ENCODE measurements around the gene DCLK3.

Gene DCLK3

GRCh38 chr3:36714343-36715086, 49.8 kb downstream of the DCLK3 start:
- TF ChIP-seq ZNF384 (IDR thresholded peaks at IDR 0.05) = no peak
- TF ChIP-seq ARNT (IDR thresholded peaks at IDR 0.05) = no peak
- TF ChIP-seq ELF4 (IDR thresholded peaks at IDR 0.05) = no peak
- no peak for TF ChIP-seq FOXM1 (IDR thresholded peaks at IDR 0.05; ENCODE audit: borderline replicate concordance)
- TF ChIP-seq FOXA1 (IDR thresholded peaks at IDR 0.05) = no peak
- TF ChIP-seq HDGF (IDR thresholded peaks at IDR 0.05; ENCODE audit: borderline replicate concordance) = no peak
- TF ChIP-seq LEF1 (IDR thresholded peaks at IDR 0.05; ENCODE audit: borderline replicate concordance) = no peak
- no peak for TF ChIP-seq NFRKB (IDR thresholded peaks at IDR 0.05)
- TF ChIP-seq BHLHE40 (IDR thresholded peaks at IDR 0.05; ENCODE audit: borderline replicate concordance) = no peak
- TF ChIP-seq FOXK2 (IDR thresholded peaks at IDR 0.05) = no peak
- no peak for TF ChIP-seq PKNOX1 (IDR thresholded peaks at IDR 0.05)
- no peak for TF ChIP-seq CTBP1 (IDR thresholded peaks at IDR 0.05; ENCODE audit: borderline replicate concordance)
- TF ChIP-seq L3MBTL2 (conservative IDR thresholded peaks at IDR 0.05) = no peak
- no peak for TF ChIP-seq SP1 (IDR thresholded peaks at IDR 0.05)
- TF ChIP-seq SUZ12 (IDR thresholded peaks at IDR 0.05) = no peak
- no peak for DNase-seq (ENCODE audit: extremely low spot score)
- ChIA-PET CTCF (no interaction called here), POLR2A (no interaction called here)

GRCh38 chr3:36713904-36714303, 50.4 kb downstream of the DCLK3 start:
- DNase-seq (ENCODE audit: extremely low spot score) = no peak
- CTCF ChIA-PET = no interaction called here
- POLR2A ChIA-PET = no interaction called here
- TF ChIP-seq ARNT (IDR thresholded peaks at IDR 0.05) = no peak
- TF ChIP-seq NFRKB (IDR thresholded peaks at IDR 0.05) = no peak
- TF ChIP-seq FOXA1 (IDR thresholded peaks at IDR 0.05) = no peak
- TF ChIP-seq ZNF384 (IDR thresholded peaks at IDR 0.05) = no peak
- TF ChIP-seq SUZ12 (IDR thresholded peaks at IDR 0.05) = no peak
- TF ChIP-seq L3MBTL2 (conservative IDR thresholded peaks at IDR 0.05) = no peak
- TF ChIP-seq FOXM1 (IDR thresholded peaks at IDR 0.05; ENCODE audit: borderline replicate concordance) = no peak
- TF ChIP-seq CTBP1 (IDR thresholded peaks at IDR 0.05; ENCODE audit: borderline replicate concordance) = no peak
- TF ChIP-seq TARDBP (IDR thresholded peaks at IDR 0.05) = no peak
- no peak for TF ChIP-seq LEF1 (IDR thresholded peaks at IDR 0.05; ENCODE audit: borderline replicate concordance)
- TF ChIP-seq FOXK2 (IDR thresholded peaks at IDR 0.05) = no peak
- no peak for TF ChIP-seq BHLHE40 (IDR thresholded peaks at IDR 0.05; ENCODE audit: borderline replicate concordance)
- no peak for TF ChIP-seq ELF4 (IDR thresholded peaks at IDR 0.05)
- TF ChIP-seq SP1 (IDR thresholded peaks at IDR 0.05) = no peak
- TF ChIP-seq PKNOX1 (IDR thresholded peaks at IDR 0.05) = no peak
- no peak for TF ChIP-seq HDGF (IDR thresholded peaks at IDR 0.05; ENCODE audit: borderline replicate concordance)

GRCh38 chr3:36710606-36711005, 53.7 kb downstream of the DCLK3 start:
- no peak for DNase-seq (ENCODE audit: extremely low spot score)
- ChIA-PET CTCF (no interaction called here), POLR2A (no interaction called here)
- no peak for TF ChIP-seq LEF1 (IDR thresholded peaks at IDR 0.05; ENCODE audit: borderline replicate concordance)
- TF ChIP-seq FOXM1 (IDR thresholded peaks at IDR 0.05; ENCODE audit: borderline replicate concordance) = no peak
- TF ChIP-seq ARNT (IDR thresholded peaks at IDR 0.05) = no peak
- TF ChIP-seq PKNOX1 (IDR thresholded peaks at IDR 0.05) = no peak
- no peak for TF ChIP-seq SUZ12 (IDR thresholded peaks at IDR 0.05)
- no peak for TF ChIP-seq ZNF384 (IDR thresholded peaks at IDR 0.05)
- no peak for TF ChIP-seq FOXA1 (IDR thresholded peaks at IDR 0.05)
- no peak for TF ChIP-seq L3MBTL2 (conservative IDR thresholded peaks at IDR 0.05)
- no peak for TF ChIP-seq NFRKB (IDR thresholded peaks at IDR 0.05)
- TF ChIP-seq CTBP1 (IDR thresholded peaks at IDR 0.05; ENCODE audit: borderline replicate concordance) = no peak

GRCh38 chr3:36709826-36710365, 54.5 kb downstream of the DCLK3 start:
- POLR2A ChIA-PET = no interaction called here
- CTCF ChIA-PET = no interaction called here
- DNase-seq (ENCODE audit: extremely low spot score) = no peak
- no peak for TF ChIP-seq FOXA1 (IDR thresholded peaks at IDR 0.05)
- TF ChIP-seq PKNOX1 (IDR thresholded peaks at IDR 0.05) = no peak
- TF ChIP-seq CTBP1 (IDR thresholded peaks at IDR 0.05; ENCODE audit: borderline replicate concordance) = no peak
- TF ChIP-seq FOXK2 (IDR thresholded peaks at IDR 0.05) = no peak
- no peak for TF ChIP-seq BHLHE40 (IDR thresholded peaks at IDR 0.05; ENCODE audit: borderline replicate concordance)
- TF ChIP-seq SP1 (IDR thresholded peaks at IDR 0.05) = no peak
- no peak for TF ChIP-seq HDGF (IDR thresholded peaks at IDR 0.05; ENCODE audit: borderline replicate concordance)
- TF ChIP-seq LEF1 (IDR thresholded peaks at IDR 0.05; ENCODE audit: borderline replicate concordance) = no peak
- TF ChIP-seq NFRKB (IDR thresholded peaks at IDR 0.05) = no peak
- TF ChIP-seq FOXM1 (IDR thresholded peaks at IDR 0.05; ENCODE audit: borderline replicate concordance) = no peak
- TF ChIP-seq L3MBTL2 (conservative IDR thresholded peaks at IDR 0.05) = no peak
- TF ChIP-seq ARNT (IDR thresholded peaks at IDR 0.05) = no peak
- no peak for TF ChIP-seq ZNF384 (IDR thresholded peaks at IDR 0.05)
- no peak for TF ChIP-seq TARDBP (IDR thresholded peaks at IDR 0.05)
- no peak for TF ChIP-seq ELF4 (IDR thresholded peaks at IDR 0.05)
- no peak for TF ChIP-seq SUZ12 (IDR thresholded peaks at IDR 0.05)

GRCh38 chr3:36709281-36709680, 55.1 kb downstream of the DCLK3 start:
- no peak for DNase-seq (ENCODE audit: extremely low spot score)
- no peak for TF ChIP-seq CTBP1 (IDR thresholded peaks at IDR 0.05; ENCODE audit: borderline replicate concordance)
- TF ChIP-seq HDGF (IDR thresholded peaks at IDR 0.05; ENCODE audit: borderline replicate concordance) = no peak
- TF ChIP-seq L3MBTL2 (conservative IDR thresholded peaks at IDR 0.05) = no peak
- no peak for TF ChIP-seq TARDBP (IDR thresholded peaks at IDR 0.05)
- TF ChIP-seq ZNF384 (IDR thresholded peaks at IDR 0.05) = no peak
- no peak for TF ChIP-seq PKNOX1 (IDR thresholded peaks at IDR 0.05)
- TF ChIP-seq LEF1 (IDR thresholded peaks at IDR 0.05; ENCODE audit: borderline replicate concordance) = no peak
- no peak for TF ChIP-seq ELF4 (IDR thresholded peaks at IDR 0.05)
- no peak for TF ChIP-seq FOXK2 (IDR thresholded peaks at IDR 0.05)
- CTCF ChIA-PET = no interaction called here
- POLR2A ChIA-PET = no interaction called here

All from HEK293T (cell line).